HFFc6 (cell line): Measurements from ENCODE around the gene GFRA1. TPM values are rescaled to one million over a fixed set of nuclear protein-coding genes. Genes with fewer than 3 reads are reported as not detected.

Experiments used
- DNase-seq: peaks from one replicate; pipeline ENCODE4 v3.0.0-alpha.2; 2018
- H3K27ac Mint-ChIP-seq: 2 replicates; pipeline ENCODE4 v1.8.0; 2020; ENCODE audit warnings: mild to moderate bottlenecking, mixed read lengths
- H3K27me3 Mint-ChIP-seq: 2 replicates; pipeline ENCODE4 v1.8.0; 2021; ENCODE audit warnings: mild to moderate bottlenecking, moderate library complexity, mixed read lengths; ENCODE audit not compliant: insufficient read depth
- H3K36me3 Mint-ChIP-seq: 2 replicates; pipeline ENCODE4 v1.8.0; 2021; ENCODE audit warnings: low read depth, mixed read lengths
- H3K4me1 Mint-ChIP-seq: 2 replicates; pipeline ENCODE4 v1.8.0; 2020; ENCODE audit warnings: low read depth, mixed read lengths
- H3K4me3 Mint-ChIP-seq: 2 replicates; pipeline ENCODE4 v1.8.0; 2020; ENCODE audit warnings: mild to moderate bottlenecking, moderate library complexity, mixed read lengths
- H3K9me3 Mint-ChIP-seq: 2 replicates; pipeline ENCODE4 v1.8.0; 2020; ENCODE audit warnings: mild to moderate bottlenecking, mixed read lengths
- total RNA-seq, 6 experiments: library from RNA; stranded (reverse); fragmentation: NEBNext Ultra II Directional; extraction: Animal tissue kit (Norgen Biotek cat#: 25700); gene quantifications; 2 replicates in 1 of 6; 3 replicates in 5 of 6; pipeline ENCODE4 v1.2.3, GENCODE V29; 2021
- TF ChIP-seq, protein P1 (sequence below): fragments of 200-600 bp; sonication (generic); IDR thresholded peaks from 2 replicates; pipeline ENCODE4 v1.5.0; 2021; ENCODE audit warnings: antibody characterized with exemption, mild to moderate bottlenecking

Gene GFRA1
- total RNA-seq, 6 experiments from 2014 or later, result 7.3 to 17.2 (median 15.9) TPM

DNA sequence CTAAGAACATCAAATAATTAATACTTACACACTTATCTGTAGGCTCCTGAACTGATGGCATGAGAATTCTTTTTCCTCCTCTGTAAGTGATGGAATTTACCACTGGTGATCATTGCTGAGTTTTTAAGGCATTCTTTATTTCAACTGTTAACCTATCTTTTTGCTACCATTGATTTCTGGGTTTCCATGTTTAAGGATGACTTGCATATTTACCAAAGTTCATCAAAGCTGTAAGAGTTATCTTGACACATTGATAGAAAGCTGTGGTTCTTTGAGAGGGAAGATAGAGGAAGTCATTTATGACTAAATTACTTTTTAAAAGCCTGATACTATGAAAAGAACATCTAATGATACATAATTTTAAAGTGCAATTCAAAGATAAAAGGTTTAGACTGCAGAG lies 19.5 kb upstream of the GFRA1 start:
- no peaks in the 10 kb centered on the region for H3K9me3 Mint-ChIP-seq
- no peak overlapping the region for H3K27ac Mint-ChIP-seq
- H3K4me3 Mint-ChIP-seq, result no peak overlapping the region
- no peak for DNase-seq
- H3K27me3 Mint-ChIP-seq, result no peaks in the 10 kb centered on the region; the same call in 1 of the 2 replicates
- TF ChIP-seq, protein P1, sequence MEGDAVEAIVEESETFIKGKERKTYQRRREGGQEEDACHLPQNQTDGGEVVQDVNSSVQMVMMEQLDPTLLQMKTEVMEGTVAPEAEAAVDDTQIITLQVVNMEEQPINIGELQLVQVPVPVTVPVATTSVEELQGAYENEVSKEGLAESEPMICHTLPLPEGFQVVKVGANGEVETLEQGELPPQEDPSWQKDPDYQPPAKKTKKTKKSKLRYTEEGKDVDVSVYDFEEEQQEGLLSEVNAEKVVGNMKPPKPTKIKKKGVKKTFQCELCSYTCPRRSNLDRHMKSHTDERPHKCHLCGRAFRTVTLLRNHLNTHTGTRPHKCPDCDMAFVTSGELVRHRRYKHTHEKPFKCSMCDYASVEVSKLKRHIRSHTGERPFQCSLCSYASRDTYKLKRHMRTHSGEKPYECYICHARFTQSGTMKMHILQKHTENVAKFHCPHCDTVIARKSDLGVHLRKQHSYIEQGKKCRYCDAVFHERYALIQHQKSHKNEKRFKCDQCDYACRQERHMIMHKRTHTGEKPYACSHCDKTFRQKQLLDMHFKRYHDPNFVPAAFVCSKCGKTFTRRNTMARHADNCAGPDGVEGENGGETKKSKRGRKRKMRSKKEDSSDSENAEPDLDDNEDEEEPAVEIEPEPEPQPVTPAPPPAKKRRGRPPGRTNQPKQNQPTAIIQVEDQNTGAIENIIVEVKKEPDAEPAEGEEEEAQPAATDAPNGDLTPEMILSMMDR, result no peak
- H3K36me3 Mint-ChIP-seq, result no peaks in the 10 kb centered on the region
- H3K4me1 Mint-ChIP-seq, result peaks cover 24% of the 10 kb centered on the region

DNA sequence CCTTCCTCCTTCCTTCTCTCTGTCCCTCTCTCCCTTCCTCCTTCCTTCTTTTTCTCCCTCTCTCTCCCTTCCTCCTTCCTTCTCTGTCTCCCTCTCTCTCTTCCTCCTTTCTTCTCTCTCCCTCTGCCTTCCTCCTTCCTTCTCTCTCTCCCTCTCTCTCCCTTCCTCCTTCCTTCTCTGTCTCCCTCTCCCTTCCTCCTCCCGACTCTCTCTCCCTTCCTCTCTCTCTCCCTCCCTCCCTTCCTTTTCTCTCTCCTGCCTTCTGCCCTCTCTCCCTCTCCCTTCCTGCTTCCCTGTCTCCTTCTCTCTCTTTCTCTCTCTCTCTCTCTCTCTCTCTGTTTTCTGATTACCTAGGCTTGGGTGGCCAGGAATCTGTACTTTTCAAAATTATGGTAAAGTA lies 16.6 kb upstream of the GFRA1 start:
- peaks cover 11% of the 10 kb centered on the region for H3K4me1 Mint-ChIP-seq
- H3K36me3 Mint-ChIP-seq, result no peaks in the 10 kb centered on the region
- no peak for DNase-seq
- no peaks in the 10 kb centered on the region for H3K9me3 Mint-ChIP-seq
- no peak overlapping the region for H3K4me3 Mint-ChIP-seq
- H3K27me3 Mint-ChIP-seq, result peaks cover 3% of the 10 kb centered on the region
- TF ChIP-seq, protein P1, result no peak
- no peak overlapping the region for H3K27ac Mint-ChIP-seq

DNA sequence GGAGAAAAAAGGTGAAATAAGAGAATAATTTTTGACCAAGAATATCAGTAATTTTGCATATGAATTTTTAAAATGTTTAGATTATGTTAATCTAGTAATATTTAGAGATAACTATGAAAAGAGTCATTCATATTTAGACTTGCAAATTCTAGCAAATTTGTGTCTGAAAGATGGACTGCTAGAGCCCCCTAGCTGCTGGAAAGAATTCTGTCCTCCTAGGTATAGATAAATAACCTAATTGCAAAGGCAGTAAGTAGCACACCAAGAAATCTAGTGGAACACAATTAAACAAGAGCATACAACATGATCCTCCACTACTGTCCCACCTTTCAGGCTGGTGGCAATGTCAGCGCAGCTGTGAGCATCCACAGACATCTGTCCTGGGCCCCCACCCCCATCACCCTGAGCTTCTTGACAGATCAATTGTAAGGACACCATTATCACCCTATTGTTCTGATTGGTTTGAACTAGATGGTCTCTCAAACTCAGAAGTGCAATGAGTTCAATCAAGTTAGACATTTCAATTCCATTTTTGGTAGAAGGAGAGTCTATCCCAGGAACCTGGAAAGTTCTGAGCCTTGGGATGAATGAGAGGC lies 15.0 kb upstream of the GFRA1 start:
- Mint-ChIP-seq H3K27ac (no peak overlapping the region), H3K27me3 (peaks cover 3% of the 10 kb centered on the region), H3K4me3 (no peak overlapping the region), H3K4me1 (no peaks in the 10 kb centered on the region), H3K36me3 (no peaks in the 10 kb centered on the region), H3K9me3 (no peaks in the 10 kb centered on the region)
- DNase-seq, result peak; percentile 52
- TF ChIP-seq, protein P1, result peak; percentile 89

DNA sequence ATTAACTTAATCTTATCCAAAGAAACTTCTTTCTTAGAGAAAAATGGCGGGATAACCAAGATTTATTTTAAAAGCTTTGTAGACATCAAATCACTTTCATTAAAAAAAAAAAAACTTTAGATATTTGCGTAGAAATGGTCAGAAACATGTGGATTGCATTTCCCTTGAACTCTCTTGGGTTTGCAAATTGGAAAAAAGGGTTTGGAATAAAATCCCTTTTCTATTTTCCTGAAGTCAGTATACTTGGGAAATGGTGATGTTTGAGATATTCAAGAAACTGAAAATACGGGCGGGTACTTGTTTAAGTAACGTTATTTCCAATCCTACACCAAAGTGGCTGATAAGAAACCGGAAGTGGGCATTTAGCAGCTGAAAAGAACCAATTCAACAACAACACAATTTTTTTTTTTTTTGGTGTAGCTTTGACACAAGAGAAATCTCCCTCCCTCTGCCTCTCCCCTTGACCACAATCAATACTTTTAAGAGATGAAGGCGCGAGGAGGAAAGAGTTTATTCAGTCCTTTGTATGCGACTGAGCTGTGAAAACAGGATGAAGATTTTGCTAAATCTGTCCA lies 13.7 kb upstream of the GFRA1 start:
- no peaks in the 10 kb centered on the region for H3K9me3 Mint-ChIP-seq
- no peak for DNase-seq
- H3K4me3 Mint-ChIP-seq, result no peak overlapping the region
- 0 out of 2 replicates have a peak, but pooled peaks cover under 1% of the 10 kb centered on the region for H3K4me1 Mint-ChIP-seq
- H3K27me3 Mint-ChIP-seq, result peaks cover 3% of the 10 kb centered on the region
- no peak overlapping the region for H3K27ac Mint-ChIP-seq
- H3K36me3 Mint-ChIP-seq, result no peaks in the 10 kb centered on the region
- TF ChIP-seq, protein P1, result no peak

DNA sequence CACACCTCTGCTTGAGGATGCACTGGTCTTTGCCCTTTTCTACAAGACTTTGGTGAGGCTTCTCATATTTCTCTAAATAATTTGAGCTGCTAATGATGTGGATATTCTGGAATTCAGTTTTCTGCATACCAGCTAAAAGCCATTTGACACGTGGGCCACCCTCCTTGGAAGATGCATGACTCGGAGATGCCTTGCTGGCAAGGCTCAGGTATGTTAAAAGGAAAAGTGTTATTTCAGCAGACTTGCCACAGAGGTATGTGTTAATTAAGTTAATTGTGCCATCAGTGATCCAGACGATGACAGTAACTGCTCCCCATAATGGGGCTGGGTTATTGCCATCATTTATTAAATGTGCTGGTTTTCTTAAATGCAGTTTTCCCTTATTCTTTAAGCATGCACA lies 8.8 kb upstream of the GFRA1 start:
- no peak overlapping the region for H3K4me3 Mint-ChIP-seq
- H3K9me3 Mint-ChIP-seq, result no peaks in the 10 kb centered on the region
- peaks cover 40% of the 10 kb centered on the region for H3K4me1 Mint-ChIP-seq
- no peaks in the 10 kb centered on the region for H3K36me3 Mint-ChIP-seq
- TF ChIP-seq, protein P1, result no peak
- DNase-seq, result no peak
- peaks cover 3% of the 10 kb centered on the region for H3K27me3 Mint-ChIP-seq
- no peak overlapping the region for H3K27ac Mint-ChIP-seq
